GM19193 (cell line): Measurements from ENCODE around the gene HMHB1.

ENCODE experiments used
- POLR2A ChIP-seq: IDR thresholded peaks from 4 replicates; pipeline ENCODE4 v1.6.1; 2011; ENCODE audit not compliant: insufficient read depth, insufficient read length; ENCODE audit errors: extremely low read depth

The HMHB1 gene

GRCh38 chr5:143835251-143835650, 23.3 kb downstream of the HMHB1 start:
- no peak for TF ChIP-seq POLR2A

GRCh38 chr5:143836161-143836725, 24.3 kb downstream of the HMHB1 start:
- TF ChIP-seq POLR2A, result no peak

DNA sequence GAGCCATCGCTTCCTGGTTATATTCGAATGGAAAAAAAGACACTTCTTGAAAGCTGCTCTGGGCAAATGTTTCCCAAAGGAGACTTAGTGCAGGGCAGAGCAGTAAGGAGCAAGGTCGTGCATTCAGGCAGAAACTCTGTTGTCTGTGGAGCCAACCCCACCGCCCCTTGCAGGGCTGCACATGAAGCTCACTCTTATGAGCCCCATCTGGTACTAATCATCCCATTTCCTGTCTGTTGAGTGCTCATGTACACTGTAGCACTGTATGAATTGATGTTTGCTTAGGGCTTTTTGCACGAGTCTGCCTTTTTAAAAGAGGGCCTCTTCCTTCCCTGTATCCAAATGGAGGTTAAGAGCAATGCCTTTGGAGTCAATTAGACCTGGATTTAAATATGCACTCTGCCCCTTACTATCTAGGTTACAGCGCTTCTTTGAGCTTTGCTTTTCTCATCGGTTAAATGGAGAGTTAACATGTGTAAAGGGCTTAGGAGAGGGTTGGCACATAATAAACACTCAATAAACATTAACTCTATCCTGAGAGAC, 25.4 kb downstream of the HMHB1 start:
- no peak for TF ChIP-seq POLR2A

- TF ChIP-seq POLR2A, result no peak
These were observed 29.5 kb downstream of the HMHB1 start for GRCh38 chr5:143841446-143841845.

DNA sequence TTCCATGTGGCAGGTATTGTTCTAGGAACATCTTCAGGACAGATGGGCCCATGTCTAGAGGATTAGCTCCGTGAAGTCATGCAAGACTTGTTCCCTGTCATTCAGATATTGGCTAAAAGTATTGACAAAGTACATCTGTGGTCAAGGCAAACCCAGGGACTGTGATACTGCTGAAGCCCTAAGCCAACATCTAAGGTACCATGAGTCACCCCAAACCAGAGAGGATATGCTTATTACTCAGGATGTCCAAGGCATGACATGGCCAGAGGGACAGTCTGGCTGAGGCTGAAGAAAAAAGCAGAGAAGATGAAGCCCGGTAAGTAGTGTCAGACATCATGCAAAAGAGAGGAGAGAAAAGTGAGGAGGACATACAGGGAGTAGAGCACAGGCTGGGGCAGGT, 31.0 kb downstream of the HMHB1 start:
- TF ChIP-seq POLR2A, result no peak

GRCh38 chr5:143843461-143843860, 31.5 kb downstream of the HMHB1 start:
- TF ChIP-seq POLR2A, result no peak

DNA sequence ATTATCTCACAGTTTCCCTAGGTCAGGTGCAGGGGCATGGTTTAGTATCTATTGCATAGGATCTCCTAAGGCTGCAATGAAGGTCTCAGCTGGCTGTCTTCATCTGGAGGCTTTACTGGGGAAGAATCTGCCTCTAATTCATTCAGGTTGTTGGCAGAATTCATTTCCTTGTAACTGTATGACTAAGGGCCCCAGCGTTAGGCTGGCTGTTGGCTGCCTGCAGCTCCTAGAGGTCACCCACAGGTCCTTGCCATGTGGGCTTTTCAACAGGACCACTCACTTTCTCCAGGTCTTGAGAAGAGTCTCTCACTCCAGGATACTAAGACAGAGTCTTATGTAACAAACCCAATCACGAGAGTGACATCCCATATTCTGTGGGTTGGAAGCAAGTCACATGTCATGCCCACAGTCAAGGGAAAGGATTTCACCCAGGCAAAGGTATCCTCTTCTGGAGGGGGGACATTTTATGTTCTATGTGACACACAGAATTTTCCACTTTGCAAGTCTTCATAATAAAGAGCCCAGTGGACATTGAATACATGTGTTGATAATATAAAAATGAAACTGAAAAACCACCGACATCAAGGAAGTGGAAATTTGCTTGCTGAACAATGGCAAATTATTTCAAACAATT, 38.2 kb downstream of the HMHB1 start:
- TF ChIP-seq POLR2A, result no peak

- TF ChIP-seq POLR2A, result no peak
These were observed 39.4 kb downstream of the HMHB1 start for GRCh38 chr5:143851383-143851782.

DNA sequence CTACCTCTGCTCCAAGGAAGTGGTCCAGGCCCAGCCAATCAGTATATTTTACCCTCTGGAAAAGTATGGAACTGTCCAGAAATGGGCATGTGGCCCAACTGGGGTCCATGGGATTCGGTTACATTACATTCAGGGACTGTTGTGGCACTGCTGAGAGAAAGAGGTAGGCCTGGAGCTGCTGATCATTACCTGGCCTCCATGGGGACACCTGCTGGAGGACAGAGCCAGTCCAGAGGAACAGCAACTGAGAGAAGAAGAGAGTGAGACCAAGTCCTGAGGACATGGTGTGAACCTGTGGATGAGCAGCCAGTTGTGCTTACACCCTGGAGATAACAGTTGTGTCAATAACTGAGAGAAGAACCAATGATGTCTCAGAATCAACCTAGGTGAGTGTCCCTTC, 48.2 kb downstream of the HMHB1 start:
- TF ChIP-seq POLR2A, result no peak

- TF ChIP-seq POLR2A, result no peak
These were observed 50.3 kb downstream of the HMHB1 start for GRCh38 chr5:143862271-143862670.

GRCh38 chr5:143865426-143866025, 53.6 kb downstream of the HMHB1 start:
- no peak for TF ChIP-seq POLR2A
